ENCODE results near the gene ELFN2. TPM values are rescaled to one million over a fixed set of nuclear protein-coding genes. Genes with fewer than 3 reads are reported as not detected.

ELFN2 gene
- total RNA-seq, 1 donor from 2014 or later: not detected

- no peak for DNase-seq (ENCODE audit: low read depth in 2 of 2)
These were observed 28.6 kb upstream of the ELFN2 start for GRCh38 chr22:37455896-37456295.

GRCh38 chr22:37454857-37455686 is 27.8 kb upstream of the ELFN2 start:
- DNase-seq (ENCODE audit: low read depth in 2 of 2): peak; percentile 73 to 74

GRCh38 chr22:37453696-37454095 is 26.4 kb upstream of the ELFN2 start:
- DNase-seq (ENCODE audit: low read depth in 2 of 2): no peak

- no peak for DNase-seq (ENCODE audit: low read depth in 2 of 2)
These were observed 23.9 kb upstream of the ELFN2 start for GRCh38 chr22:37451218-37451617.

- DNase-seq (ENCODE audit: low read depth in 2 of 2): no peak
These were observed 22.2 kb upstream of the ELFN2 start for GRCh38 chr22:37449331-37450001.

GRCh38 chr22:37448516-37449127 is 21.3 kb upstream of the ELFN2 start:
- no peak for DNase-seq (ENCODE audit: low read depth in 2 of 2)

- no peak for DNase-seq (ENCODE audit: low read depth in 2 of 2)
These were observed 18.2 kb upstream of the ELFN2 start for GRCh38 chr22:37445501-37445900.

GRCh38 chr22:37443977-37444376 is 16.7 kb upstream of the ELFN2 start:
- no peak for DNase-seq (ENCODE audit: low read depth in 2 of 2)

GRCh38 chr22:37443086-37443485 is 15.8 kb upstream of the ELFN2 start:
- no peak for DNase-seq (ENCODE audit: low read depth in 2 of 2)

- peak in 1 of 2 donors; percentile 48 for DNase-seq (ENCODE audit: low read depth in 2 of 2)
These were observed 15.3 kb upstream of the ELFN2 start for GRCh38 chr22:37442537-37442936.

- no peak for DNase-seq (ENCODE audit: low read depth in 2 of 2)
These were observed 14.9 kb upstream of the ELFN2 start for GRCh38 chr22:37442135-37442534.

GRCh38 chr22:37440875-37441274 is 13.6 kb upstream of the ELFN2 start:
- DNase-seq (ENCODE audit: low read depth in 2 of 2): no peak

- DNase-seq (ENCODE audit: low read depth in 2 of 2): no peak
These were observed 12.1 kb upstream of the ELFN2 start for GRCh38 chr22:37439347-37439746.

GRCh38 chr22:37435970-37436603 is 8.8 kb upstream of the ELFN2 start:
- no peak for DNase-seq (ENCODE audit: low read depth in 2 of 2)

- no peak for DNase-seq (ENCODE audit: low read depth in 2 of 2)
These were observed 6.5 kb upstream of the ELFN2 start for GRCh38 chr22:37433786-37434185.

- DNase-seq (ENCODE audit: low read depth in 2 of 2): no peak
These were observed 5.4 kb upstream of the ELFN2 start for GRCh38 chr22:37432708-37433054.

GRCh38 chr22:37431801-37432707 is 4.8 kb upstream of the ELFN2 start:
- DNase-seq (ENCODE audit: low read depth in 2 of 2): peak in 1 of 2 donors; percentile 85

- no peak for DNase-seq (ENCODE audit: low read depth in 2 of 2)
These were observed 4.1 kb upstream of the ELFN2 start for GRCh38 chr22:37431366-37431765.

- no peak for DNase-seq (ENCODE audit: low read depth in 2 of 2)
These were observed 3.7 kb upstream of the ELFN2 start for GRCh38 chr22:37430941-37431340.

- DNase-seq (ENCODE audit: low read depth in 2 of 2): peak; percentile 50 to 63
These were observed 1.6 kb upstream of the ELFN2 start for GRCh38 chr22:37428649-37429586.

Data from lung microvascular endothelial cell (primary cell).